Stimulated activated CD4-positive, alpha-beta T cell treated with anti-CD3 and anti-CD28 coated beads, TNF-alpha, amount 100 ng/mL, for 4 hours (primary cell): ENCODE results near the gene RAI14.

Experiments used
- DNase-seq, 3 experiments: peaks; one replicate each; pipeline ENCODE4 v3.0.0-alpha.2; 2020; ENCODE audit warnings: low read depth in 3 of 3

Gene RAI14

GRCh38 chr5:34648039-34648839 lies 7.9 kb upstream of the RAI14 start:
- no peak for DNase-seq

GRCh38 chr5:34648840-34649158 lies 7.3 kb upstream of the RAI14 start:
- no peak for DNase-seq

- DNase-seq, result no peak
Measured at GRCh38 chr5:34651791-34652190, 4.3 kb upstream of the RAI14 start.

- no peak for DNase-seq
Measured at GRCh38 chr5:34652466-34652865, 3.7 kb upstream of the RAI14 start.

GRCh38 chr5:34652914-34653313 lies 3.2 kb upstream of the RAI14 start:
- no peak for DNase-seq

- no peak for DNase-seq
Measured at GRCh38 chr5:34653708-34654107, 2.4 kb upstream of the RAI14 start.

GRCh38 chr5:34655354-34655991 lies 655 bp upstream of the RAI14 start:
- DNase-seq, result no peak

GRCh38 chr5:34656700-34657273 lies 659 bp downstream of the RAI14 start:
- no peak for DNase-seq

GRCh38 chr5:34657274-34657921 lies 1.3 kb downstream of the RAI14 start:
- DNase-seq, result no peak

- no peak for DNase-seq
Measured at GRCh38 chr5:34657988-34658387, 1.9 kb downstream of the RAI14 start.

- no peak for DNase-seq
Measured at GRCh38 chr5:34659168-34659567, 3.0 kb downstream of the RAI14 start.

GRCh38 chr5:34660444-34660843 lies 4.3 kb downstream of the RAI14 start:
- DNase-seq, result no peak

GRCh38 chr5:34663771-34664496 lies 7.8 kb downstream of the RAI14 start:
- DNase-seq, result no peak

GRCh38 chr5:34666392-34667080 lies 10.4 kb downstream of the RAI14 start:
- DNase-seq, result no peak

- no peak for DNase-seq
Measured at GRCh38 chr5:34667705-34668104, 11.6 kb downstream of the RAI14 start.

- no peak for DNase-seq
Measured at GRCh38 chr5:34669931-34670516, 13.9 kb downstream of the RAI14 start.

GRCh38 chr5:34672196-34672595 lies 16.1 kb downstream of the RAI14 start:
- DNase-seq, result no peak

- no peak for DNase-seq
Measured at GRCh38 chr5:34673463-34674125, 17.5 kb downstream of the RAI14 start.

GRCh38 chr5:34674187-34674586 lies 18.1 kb downstream of the RAI14 start:
- no peak for DNase-seq

- no peak for DNase-seq
Measured at GRCh38 chr5:34675857-34676256, 19.7 kb downstream of the RAI14 start.

- DNase-seq, result no peak
Measured at GRCh38 chr5:34676416-34676815, 20.3 kb downstream of the RAI14 start.
